ENCODE measurements around the gene WDPCP.

DNA sequence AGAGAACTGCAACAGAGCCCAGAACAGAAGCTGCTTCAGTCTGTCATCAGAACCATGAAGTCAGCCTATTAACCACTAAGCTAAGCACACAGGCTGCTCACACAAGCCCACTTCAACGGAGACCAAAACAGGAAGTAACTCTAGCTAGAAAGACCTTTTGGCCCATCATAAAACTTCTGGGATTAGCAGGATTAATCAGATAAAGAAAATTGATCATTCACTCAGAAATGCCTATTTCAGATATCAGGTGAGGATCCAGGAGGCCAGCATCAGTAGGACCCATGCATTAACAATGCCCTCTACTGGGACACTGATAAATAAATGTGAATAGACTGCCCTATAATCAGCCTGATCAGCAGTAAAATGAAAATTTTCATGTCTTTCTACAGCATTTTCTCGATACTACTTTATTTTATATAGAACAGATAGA is 101.4 kb downstream of the WDPCP start:
- TF ChIP-seq CTCF (IDR thresholded peaks at IDR 0.05) (peak; percentile 73), ZFX (IDR thresholded peaks at IDR 0.05; ENCODE audit: borderline replicate concordance) (no peak)

Data from 22Rv1 (cell line).